ENCODE measurements around the gene PPP3CB.

DNA sequence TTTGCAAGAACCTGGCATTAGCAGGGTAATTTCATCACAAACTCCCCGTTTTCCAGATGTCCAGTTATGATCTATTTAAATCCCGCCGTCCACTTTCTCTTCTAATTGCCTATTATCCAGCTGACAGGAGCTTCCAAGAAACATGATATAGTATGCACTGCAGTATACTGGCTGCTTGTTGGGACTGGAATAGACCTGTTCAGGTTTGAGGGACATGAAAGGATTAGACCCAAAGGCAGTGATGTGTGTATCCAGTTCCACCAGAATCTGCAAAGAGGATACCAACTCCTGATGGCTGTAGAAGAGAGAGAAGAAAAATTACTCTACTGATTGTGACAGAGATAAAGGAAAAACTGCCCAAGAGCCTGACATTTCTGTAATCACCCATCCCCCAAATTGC is 71.3 kb downstream of the PPP3CB start:
- TF ChIP-seq, protein P1, sequence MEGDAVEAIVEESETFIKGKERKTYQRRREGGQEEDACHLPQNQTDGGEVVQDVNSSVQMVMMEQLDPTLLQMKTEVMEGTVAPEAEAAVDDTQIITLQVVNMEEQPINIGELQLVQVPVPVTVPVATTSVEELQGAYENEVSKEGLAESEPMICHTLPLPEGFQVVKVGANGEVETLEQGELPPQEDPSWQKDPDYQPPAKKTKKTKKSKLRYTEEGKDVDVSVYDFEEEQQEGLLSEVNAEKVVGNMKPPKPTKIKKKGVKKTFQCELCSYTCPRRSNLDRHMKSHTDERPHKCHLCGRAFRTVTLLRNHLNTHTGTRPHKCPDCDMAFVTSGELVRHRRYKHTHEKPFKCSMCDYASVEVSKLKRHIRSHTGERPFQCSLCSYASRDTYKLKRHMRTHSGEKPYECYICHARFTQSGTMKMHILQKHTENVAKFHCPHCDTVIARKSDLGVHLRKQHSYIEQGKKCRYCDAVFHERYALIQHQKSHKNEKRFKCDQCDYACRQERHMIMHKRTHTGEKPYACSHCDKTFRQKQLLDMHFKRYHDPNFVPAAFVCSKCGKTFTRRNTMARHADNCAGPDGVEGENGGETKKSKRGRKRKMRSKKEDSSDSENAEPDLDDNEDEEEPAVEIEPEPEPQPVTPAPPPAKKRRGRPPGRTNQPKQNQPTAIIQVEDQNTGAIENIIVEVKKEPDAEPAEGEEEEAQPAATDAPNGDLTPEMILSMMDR (conservative IDR thresholded peaks at IDR 0.05; ENCODE audit: low read depth, low read length): no peak
- TF ChIP-seq EZH2 (IDR thresholded peaks at IDR 0.05; ENCODE audit: low read length, unreplicated experiment): no peak
